ENCODE results near the gene RECK.
"Not testable (repeated sequence)": the region's sequence is repeated elsewhere in the genome, so short reads cannot be mapped to it uniquely, and the experiment has no call there.

The RECK gene

DNA sequence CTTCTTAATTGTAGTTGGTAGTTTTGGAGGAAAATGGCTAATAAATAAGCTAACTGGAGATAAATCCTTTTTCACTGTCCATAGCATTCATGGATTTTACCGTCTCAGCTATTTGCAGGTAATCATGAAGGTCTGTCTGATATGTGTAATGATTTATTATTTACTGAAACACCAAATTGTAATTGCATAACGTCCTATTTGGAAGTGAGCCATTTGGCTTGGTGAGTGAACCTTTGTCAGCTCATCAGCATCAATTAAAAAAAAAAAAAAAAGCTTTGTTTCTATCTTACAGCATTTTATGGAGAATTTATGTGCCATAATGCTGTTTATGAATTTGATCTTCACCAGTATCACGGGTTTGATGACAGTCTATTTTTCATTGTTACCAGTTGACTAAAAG lies 20.2 kb downstream of the RECK start:
- no peak for DNase-seq (ENCODE audit: low read depth in 3 of 3, low spot score in 1 of 3)

- DNase-seq (ENCODE audit: low read depth in 3 of 3, low spot score in 1 of 3) = no peak
Observed at GRCh38 chr9:36063804-36064447, 27.2 kb downstream of the RECK start.

- DNase-seq (ENCODE audit: low read depth in 3 of 3, low spot score in 1 of 3) = no peak
Observed at GRCh38 chr9:36064448-36065037, 27.8 kb downstream of the RECK start.

DNA sequence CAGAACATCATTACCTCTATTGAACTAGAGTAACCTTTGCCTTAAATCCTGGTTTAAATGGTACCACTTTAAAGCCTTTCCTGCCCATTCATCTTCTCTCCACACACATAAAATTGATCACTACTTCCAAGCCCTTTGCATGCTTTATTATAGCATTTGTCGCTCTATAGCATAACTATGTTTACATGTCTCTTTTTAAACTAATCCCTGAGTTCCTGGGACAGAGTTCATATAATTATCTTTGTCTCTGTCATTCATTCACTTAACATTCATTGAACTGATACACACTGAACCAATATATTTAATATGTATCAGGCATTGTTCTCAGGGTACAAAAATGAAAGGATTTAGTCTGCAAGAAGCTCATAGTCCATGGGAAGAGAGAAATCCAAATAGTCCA lies 37.3 kb downstream of the RECK start:
- no peak for DNase-seq (ENCODE audit: low read depth in 3 of 3, low spot score in 1 of 3)

GRCh38 chr9:36074870-36075532 lies 38.3 kb downstream of the RECK start:
- no peak for DNase-seq (ENCODE audit: low read depth in 3 of 3, low spot score in 1 of 3)

GRCh38 chr9:36078051-36078450 lies 41.3 kb downstream of the RECK start:
- DNase-seq (ENCODE audit: low read depth in 3 of 3, low spot score in 1 of 3) = no peak

GRCh38 chr9:36080519-36080918 lies 43.8 kb downstream of the RECK start:
- no peak for DNase-seq (ENCODE audit: low read depth in 3 of 3, low spot score in 1 of 3)

- no peak for DNase-seq (ENCODE audit: low read depth in 3 of 3, low spot score in 1 of 3)
Observed at GRCh38 chr9:36082931-36083330, 46.2 kb downstream of the RECK start.

DNA sequence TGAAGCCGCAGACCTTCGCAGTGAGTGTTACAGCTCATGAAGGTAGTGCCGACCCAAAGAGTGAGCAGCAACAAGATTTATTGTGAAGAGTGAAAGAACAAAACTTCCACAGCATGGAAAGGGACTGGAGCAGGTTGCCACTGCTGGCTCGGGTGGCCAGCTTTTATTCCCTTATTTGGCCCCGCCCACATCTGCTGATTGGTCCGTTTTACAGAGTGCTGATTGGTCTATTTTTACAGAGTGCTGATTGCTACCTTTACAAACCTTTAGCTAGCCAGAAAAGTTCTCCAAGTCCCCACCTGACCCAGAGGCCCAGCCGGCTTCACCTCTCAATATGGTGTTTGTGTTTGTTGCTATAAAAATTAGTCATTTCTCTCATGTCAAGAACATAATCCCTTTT lies 49.7 kb downstream of the RECK start:
- no peak for DNase-seq (ENCODE audit: low read depth in 3 of 3, low spot score in 1 of 3)

GRCh38 chr9:36087054-36087453 lies 50.3 kb downstream of the RECK start:
- DNase-seq (ENCODE audit: low read depth in 3 of 3, low spot score in 1 of 3) = not testable (repeated sequence)

GRCh38 chr9:36088020-36088419 lies 51.3 kb downstream of the RECK start:
- DNase-seq (ENCODE audit: low read depth in 3 of 3, low spot score in 1 of 3) = no peak

- DNase-seq (ENCODE audit: low read depth in 3 of 3, low spot score in 1 of 3) = no peak
Observed at GRCh38 chr9:36091026-36091953, 54.6 kb downstream of the RECK start.

- no peak for DNase-seq (ENCODE audit: low read depth in 3 of 3, low spot score in 1 of 3)
Observed at GRCh38 chr9:36092014-36092413, 55.3 kb downstream of the RECK start.

DNA sequence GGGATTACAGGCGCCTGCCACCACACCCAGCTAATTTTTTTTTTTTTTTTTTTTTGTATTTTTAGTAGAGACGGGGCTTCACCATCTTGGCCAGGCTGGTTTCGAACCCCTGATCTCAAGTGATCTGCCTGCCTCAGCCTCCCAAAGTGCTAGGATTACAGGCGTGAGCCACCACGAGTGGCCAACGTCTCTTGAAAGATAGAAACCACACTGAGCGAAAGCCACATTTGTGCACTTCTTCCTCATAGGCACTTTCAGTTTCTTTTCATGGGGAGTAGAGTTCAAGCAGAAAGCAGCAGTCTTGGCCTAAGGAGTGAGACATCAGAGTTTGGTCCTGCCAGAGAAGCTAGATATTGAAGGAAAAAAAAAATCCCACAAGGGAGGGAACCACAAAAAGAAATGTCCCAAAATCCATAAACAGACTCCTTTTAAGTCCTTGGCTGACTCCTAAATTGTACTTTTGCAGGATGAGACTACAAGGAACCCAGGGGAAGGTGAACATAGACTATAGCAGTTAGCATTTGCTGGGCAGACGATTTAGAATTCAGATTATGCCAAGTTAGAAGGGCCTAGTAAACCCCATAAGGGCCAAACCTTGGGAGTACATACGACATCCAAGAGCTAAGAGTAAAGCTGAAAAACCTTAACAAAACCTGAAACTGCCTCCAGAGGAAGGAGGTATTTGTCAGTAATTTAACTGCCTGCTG lies 55.9 kb downstream of the RECK start:
- DNase-seq (ENCODE audit: low read depth in 3 of 3, low spot score in 1 of 3) = peak in 2 of 3 donors; percentile 2 to 7

- DNase-seq (ENCODE audit: low read depth in 3 of 3, low spot score in 1 of 3) = no peak
Observed at GRCh38 chr9:36093384-36093783, 56.7 kb downstream of the RECK start.

DNA sequence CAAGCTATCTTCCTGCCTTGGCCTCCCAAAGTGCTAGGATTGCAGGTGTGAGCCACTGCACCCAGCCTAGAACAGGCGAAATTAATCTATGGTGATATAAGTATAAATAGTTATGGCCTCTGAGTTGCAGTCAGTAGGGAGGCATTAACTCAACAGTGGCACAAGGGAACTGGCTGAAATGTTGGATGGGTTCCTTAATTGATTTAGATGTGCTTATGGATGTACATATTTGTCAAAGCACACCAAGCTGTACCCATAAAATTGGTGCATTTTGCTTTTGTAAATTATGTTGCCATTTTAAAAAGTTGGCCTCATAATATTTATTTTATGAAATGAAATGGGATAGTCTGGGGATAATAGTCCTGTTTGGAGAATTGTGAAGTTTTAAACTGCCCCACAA lies 63.0 kb downstream of the RECK start:
- DNase-seq (ENCODE audit: low read depth in 3 of 3, low spot score in 1 of 3) = no peak

GRCh38 chr9:36100532-36100931 lies 63.8 kb downstream of the RECK start:
- DNase-seq (ENCODE audit: low read depth in 3 of 3, low spot score in 1 of 3) = no peak

- DNase-seq (ENCODE audit: low read depth in 3 of 3, low spot score in 1 of 3) = no peak
Observed at GRCh38 chr9:36101916-36102741, 65.4 kb downstream of the RECK start.

- peak; percentile 72 to 82 (median 80) for DNase-seq (ENCODE audit: low read depth in 3 of 3, low spot score in 1 of 3)
Observed at GRCh38 chr9:36102742-36103495, 66.2 kb downstream of the RECK start.

All from stimulated activated CD4-positive, alpha-beta T cell treated with anti-CD3 and anti-CD28 coated beads, TNF-alpha, amount 100 ng/mL, for 1 hour (primary cell).